GM15510 (cell line): ENCODE measurements around the gene NUDT7.

ENCODE experiments used
- POLR2A ChIP-seq: IDR thresholded peaks from 3 replicates; pipeline ENCODE4 v1.6.1; 2011; ENCODE audit warnings: borderline replicate concordance; ENCODE audit not compliant: insufficient read length; ENCODE audit errors: extremely low read depth

NUDT7 gene

DNA sequence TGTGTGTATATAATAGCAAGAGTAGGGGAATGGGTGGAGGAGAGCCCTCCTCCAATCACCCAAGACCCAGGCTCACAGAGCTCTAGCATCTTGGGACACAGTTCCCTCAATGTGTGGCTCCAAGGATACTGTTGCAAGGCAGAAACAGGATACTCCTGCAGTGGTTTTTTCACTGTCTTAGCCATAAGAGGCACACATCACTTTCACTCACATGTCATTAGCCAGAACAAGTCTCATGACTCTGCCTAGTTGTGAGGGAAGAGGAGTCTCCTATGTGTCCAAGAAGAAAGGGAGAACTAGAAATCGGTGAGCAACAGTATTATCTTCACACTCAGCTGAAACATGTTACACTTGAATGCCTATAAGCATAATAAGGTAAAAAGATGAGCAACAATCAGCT is 11.1 kb upstream of the NUDT7 start:
- no peak for TF ChIP-seq POLR2A

GRCh38 chr16:77711775-77712174 is 10.5 kb upstream of the NUDT7 start:
- TF ChIP-seq POLR2A, result no peak

DNA sequence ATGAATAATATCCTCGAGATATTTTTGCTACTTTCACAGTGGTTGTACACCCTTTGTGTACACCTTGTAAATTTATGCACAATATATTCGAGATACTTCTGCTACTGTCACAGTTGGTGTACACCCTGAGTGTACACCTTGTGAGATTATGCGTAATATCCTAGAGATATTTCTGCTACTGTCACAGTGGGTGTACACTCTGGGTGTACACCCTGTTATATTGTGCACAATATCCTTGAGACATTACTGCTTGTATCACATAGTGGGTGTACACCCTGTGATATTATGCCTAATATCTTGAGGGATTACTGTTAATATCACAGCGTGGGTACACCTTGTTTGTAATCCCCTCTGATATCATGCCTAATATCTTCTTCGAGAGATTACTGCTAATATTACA is 7.2 kb upstream of the NUDT7 start:
- TF ChIP-seq POLR2A, result no peak

DNA sequence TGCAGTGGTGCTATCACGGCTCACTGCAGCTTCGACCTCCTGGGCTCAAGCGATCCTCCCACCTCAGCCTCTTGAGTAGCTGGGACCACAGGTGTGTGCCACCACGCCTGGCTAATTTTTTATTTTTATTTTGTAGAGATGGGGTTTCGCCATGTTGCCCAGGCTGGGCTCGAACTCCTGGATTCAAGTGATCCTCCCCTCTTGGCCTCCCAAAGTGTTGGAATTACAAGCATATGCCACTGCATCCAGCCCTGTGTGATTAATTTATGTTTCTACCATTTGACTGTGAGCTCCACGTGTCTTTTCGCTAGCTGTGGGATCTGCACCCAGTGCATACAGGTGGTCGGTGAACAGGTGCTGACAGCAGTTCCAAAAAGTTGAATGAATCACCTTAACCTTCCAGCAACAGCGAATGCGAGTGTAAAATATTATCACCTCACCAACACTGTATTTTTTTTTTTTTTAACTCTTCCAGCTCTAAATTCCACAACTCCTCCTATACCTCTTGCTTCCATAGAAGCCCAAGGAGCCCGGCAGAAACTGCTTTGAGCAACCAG is 484 bp upstream of the NUDT7 start:
- no peak for TF ChIP-seq POLR2A

- TF ChIP-seq POLR2A, result no peak
Measured at GRCh38 chr16:77723108-77723514, 797 bp downstream of the NUDT7 start.

- TF ChIP-seq POLR2A, result no peak
Measured at GRCh38 chr16:77724174-77724573, 1.9 kb downstream of the NUDT7 start.

DNA sequence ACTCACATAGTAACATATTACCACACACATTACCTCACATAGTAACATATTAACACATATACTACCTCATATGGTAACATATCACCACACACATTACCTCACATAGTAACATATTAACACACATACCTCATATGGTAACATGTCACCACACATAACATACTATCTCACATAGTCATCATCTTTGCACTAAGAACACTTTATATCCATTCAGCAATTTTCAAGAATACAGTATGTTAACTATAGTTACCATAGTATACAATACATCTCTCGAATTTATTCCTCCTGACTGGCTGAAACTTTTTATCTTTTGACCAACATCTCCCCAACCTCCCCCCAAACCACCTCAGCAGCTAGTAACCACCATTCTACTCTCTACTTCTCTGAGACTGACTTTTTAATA is 7.6 kb downstream of the NUDT7 start:
- TF ChIP-seq POLR2A, result no peak

DNA sequence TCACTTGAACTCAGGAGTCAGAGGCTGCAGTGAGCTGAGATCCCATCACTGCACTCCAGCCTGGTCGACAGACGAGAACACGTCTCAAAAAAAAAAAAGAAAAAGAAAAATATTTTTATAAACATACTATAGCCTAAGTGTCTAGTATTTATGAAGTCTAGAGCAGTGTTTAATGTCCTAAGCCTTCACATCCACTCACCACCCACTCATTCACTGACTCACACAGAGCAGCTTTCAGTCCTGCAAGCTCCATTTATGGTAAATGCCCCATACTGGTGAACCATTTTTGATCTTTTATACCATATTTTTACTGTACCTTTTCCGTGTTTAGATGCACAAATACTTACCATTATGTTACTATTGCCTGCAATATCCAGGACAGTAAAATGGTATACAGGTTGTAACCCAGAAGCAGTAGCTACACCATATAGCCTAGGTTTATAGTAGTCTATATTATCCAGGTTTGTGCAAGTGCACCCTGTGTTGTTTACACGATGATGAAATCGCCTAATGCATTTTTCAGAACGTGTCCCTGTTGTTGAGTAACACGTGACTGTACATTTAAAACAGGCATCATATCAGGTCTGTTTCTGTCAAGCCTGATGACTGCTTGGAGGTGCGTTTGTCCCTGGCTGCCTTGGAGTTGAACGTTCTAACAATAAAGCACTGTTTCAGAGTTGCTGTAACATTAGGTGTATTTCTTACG is 10.1 kb downstream of the NUDT7 start:
- TF ChIP-seq POLR2A, result no peak

DNA sequence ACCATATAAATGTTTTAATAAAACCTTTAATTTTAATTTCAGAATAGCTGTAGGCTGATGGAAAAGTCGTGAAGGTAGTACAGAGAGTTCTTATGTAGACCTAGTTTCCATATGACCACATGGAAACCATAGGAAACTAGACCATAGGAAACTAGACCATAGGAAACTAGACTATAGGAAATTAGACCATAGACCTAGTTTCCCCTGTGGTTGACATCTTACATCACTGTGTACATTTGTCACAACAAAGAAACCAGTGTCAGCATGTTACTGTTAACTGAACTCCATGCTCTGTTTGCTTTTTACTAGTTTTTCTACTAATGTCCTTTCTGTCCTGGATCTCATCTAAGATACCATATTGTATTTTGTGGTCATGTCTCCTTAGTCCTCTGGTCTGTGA is 14.6 kb downstream of the NUDT7 start:
- TF ChIP-seq POLR2A, result no peak

DNA sequence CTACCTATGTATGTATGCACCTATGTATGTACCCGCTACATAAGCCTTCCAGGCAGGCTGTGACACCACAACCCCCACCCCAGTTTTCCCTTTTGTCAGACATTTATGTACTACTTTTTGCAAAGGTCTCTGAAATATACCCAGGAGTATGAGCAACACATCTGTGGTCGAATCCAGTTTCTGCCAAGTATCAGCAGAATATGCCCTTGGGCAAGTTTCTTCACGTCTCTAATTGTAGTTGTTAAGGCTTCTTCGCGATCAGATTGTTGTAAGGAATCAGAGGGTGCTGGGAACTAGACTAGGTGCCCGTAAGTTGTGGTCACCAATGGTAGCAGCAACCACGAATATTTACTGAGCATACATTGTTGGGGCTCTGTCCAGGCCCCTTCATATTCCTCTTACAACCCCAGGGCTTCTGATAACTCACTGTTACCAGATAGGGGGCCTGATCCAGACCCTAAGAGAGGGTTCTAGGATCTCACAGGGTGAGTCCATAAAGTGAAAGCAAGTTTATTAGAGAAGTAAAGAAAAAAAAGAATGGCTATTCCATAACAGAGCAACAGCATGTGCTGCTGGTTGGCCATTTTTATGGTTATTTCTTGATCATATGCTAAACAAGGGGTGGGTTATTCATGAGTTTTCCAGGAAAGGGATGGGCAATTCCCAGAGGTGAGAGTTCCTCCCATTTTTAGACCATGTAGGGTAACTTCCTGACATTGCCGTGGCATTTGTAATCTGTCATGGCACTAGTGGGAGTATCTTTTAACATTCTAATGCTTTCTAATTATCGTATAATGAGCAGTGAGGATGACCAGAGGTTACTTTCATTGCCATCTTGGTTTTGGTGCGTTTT is 16.6 kb downstream of the NUDT7 start:
- no peak for TF ChIP-seq POLR2A

- TF ChIP-seq POLR2A, result no peak
Measured at GRCh38 chr16:77739559-77739892, 17.2 kb downstream of the NUDT7 start.

DNA sequence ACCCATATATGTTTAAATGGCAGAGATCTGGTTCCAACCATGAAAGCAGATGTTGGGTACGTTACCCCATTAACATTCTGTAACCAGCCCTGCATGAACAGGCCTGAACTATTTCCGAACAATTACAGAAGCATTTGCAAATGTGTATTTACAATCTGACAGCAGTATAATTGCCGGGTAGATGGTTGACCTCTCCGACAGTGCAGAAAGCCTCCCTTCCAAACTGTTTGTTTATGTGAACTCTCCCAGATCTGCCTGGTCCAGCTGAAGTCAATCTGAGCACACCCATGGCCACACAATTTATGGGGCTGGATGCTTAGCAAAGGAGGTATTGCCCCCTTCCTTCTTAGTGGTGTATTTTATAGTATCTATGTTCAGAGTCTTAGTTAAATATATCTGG is 21.8 kb downstream of the NUDT7 start:
- no peak for TF ChIP-seq POLR2A

- TF ChIP-seq POLR2A, result no peak
Measured at GRCh38 chr16:77745972-77746371, 23.7 kb downstream of the NUDT7 start.

- TF ChIP-seq POLR2A, result no peak
Measured at GRCh38 chr16:77748421-77749005, 26.2 kb downstream of the NUDT7 start.

DNA sequence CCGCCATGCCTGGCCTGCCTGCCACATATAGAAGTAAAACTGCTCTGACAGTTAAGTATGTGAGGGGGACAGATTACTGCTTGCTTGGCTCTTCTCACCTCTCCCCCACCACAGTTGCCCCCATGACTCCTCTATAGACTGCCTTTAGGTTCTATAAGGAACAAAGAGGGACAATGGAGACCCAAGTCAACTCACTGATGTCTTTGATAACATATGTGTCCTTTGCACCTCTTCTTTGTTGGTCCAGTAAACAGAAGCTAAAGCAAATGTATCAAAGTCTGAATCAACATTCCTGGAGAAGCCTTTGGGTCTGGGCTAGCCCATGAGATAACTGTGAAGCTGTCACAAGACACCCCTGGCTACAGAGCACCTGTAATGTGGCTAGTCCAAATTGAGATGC is 27.1 kb downstream of the NUDT7 start:
- TF ChIP-seq POLR2A, result no peak
